ENCODE data around the gene ACSF2.

ACSF2 gene

DNA sequence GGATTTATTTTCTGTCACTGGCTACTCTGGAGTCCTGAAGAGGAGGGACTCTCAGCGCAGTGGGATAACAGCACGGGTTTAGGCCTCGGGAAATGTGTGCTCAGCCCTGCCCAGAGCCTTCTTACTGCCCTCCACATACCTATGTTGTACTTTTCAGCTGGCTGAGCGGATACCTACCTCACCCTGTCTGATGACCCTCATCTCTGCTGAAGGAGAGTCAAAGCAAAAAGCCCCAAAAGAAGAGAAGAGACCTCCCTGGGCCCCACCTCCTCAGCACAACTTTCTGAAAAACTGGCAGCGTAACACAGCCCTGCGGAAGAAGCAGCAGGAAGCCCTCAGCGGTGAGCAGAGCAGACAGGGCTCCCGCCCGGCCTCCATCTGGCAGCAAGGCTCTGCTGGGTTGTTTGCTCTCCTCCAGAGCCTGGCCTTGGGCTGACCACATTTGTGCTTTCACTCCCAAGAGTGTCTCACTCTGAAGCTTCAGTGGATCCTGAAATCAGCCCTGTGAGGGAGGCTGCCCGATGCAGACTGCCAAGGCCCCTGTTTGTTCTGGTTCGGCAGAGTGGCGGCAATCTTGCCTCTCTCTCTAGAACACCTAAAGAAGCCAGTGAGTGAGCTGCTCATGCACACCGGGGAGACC, 92.5 kb downstream of the ACSF2 start:
- no peaks in the 10 kb centered on the region for H3K9me3 ChIP-seq (ENCODE audit: control insufficient read depth, low read length)

DNA sequence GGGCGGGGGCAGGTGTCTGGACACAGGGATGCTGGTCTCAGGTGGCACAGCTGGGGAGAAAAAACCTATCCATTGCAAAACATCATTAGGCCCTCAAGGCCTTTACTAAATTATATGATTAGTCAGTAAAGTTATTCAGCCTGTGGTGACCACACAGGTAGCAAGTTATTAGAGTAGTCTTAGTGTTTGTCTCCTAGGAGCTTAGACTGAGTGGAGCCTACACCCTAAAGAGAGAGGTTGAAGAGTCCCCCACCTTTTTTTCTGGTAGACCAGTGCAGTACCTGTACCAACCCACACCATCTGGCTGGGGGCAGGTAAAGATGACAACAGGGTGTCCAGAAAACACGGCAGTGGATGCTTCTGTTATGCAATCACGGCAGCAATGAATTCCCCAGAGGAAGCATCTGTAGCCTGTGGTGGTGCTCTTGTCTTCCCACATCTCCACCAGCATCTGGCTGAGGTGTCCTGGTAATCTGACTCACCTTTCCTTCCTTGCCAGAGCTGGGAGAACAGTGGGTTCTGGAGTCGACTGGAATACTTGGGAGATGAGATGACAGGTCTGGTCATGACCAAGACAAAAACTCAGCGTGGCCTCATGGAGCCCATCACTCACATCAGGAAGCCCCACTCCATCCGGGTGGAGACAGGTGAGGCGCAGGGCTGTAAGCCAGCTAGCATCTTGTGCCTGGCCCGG, 93.3 kb downstream of the ACSF2 start:
- TF ChIP-seq, protein P1, sequence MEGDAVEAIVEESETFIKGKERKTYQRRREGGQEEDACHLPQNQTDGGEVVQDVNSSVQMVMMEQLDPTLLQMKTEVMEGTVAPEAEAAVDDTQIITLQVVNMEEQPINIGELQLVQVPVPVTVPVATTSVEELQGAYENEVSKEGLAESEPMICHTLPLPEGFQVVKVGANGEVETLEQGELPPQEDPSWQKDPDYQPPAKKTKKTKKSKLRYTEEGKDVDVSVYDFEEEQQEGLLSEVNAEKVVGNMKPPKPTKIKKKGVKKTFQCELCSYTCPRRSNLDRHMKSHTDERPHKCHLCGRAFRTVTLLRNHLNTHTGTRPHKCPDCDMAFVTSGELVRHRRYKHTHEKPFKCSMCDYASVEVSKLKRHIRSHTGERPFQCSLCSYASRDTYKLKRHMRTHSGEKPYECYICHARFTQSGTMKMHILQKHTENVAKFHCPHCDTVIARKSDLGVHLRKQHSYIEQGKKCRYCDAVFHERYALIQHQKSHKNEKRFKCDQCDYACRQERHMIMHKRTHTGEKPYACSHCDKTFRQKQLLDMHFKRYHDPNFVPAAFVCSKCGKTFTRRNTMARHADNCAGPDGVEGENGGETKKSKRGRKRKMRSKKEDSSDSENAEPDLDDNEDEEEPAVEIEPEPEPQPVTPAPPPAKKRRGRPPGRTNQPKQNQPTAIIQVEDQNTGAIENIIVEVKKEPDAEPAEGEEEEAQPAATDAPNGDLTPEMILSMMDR (IDR thresholded peaks at IDR 0.05): no peak
- H3K4me3 ChIP-seq (ENCODE audit: low read depth, low read length): no peak overlapping the region
- H2AFZ ChIP-seq: no peak overlapping the region
- peaks cover 17% of the 10 kb centered on the region for H3K4me1 ChIP-seq
- H3K79me2 ChIP-seq: no peaks in the 10 kb centered on the region
- H3K36me3 ChIP-seq (ENCODE audit: control insufficient read depth, insufficient read depth, low read length): no peaks in the 10 kb centered on the region
- no peak overlapping the region for H3K27ac ChIP-seq
- H3K4me2 ChIP-seq (ENCODE audit: low read length): no peak overlapping the region
- H3K27me3 ChIP-seq (ENCODE audit: control insufficient read depth, insufficient read depth, low read length): no peaks in the 10 kb centered on the region
- H3K9ac ChIP-seq: no peak overlapping the region
- H3K9me3 ChIP-seq (ENCODE audit: control insufficient read depth, low read length): no peaks in the 10 kb centered on the region

More for the DNA sequence above, 92.5 kb downstream of the ACSF2 start:
- Histone ChIP-seq H3K79me2 (no peaks in the 10 kb centered on the region), H2AFZ (no peak overlapping the region), H3K4me1 (peaks cover 19% of the 10 kb centered on the region), H3K4me2 (ENCODE audit: low read length) (no peak overlapping the region), H3K27ac (no peak overlapping the region), H3K4me3 (ENCODE audit: low read depth, low read length) (no peak overlapping the region), H3K36me3 (ENCODE audit: control insufficient read depth, insufficient read depth, low read length) (no peaks in the 10 kb centered on the region), H3K27me3 (ENCODE audit: control insufficient read depth, insufficient read depth, low read length) (no peaks in the 10 kb centered on the region), H3K9ac (no peak overlapping the region)
- TF ChIP-seq, protein P1 (IDR thresholded peaks at IDR 0.05): no peak

DNA sequence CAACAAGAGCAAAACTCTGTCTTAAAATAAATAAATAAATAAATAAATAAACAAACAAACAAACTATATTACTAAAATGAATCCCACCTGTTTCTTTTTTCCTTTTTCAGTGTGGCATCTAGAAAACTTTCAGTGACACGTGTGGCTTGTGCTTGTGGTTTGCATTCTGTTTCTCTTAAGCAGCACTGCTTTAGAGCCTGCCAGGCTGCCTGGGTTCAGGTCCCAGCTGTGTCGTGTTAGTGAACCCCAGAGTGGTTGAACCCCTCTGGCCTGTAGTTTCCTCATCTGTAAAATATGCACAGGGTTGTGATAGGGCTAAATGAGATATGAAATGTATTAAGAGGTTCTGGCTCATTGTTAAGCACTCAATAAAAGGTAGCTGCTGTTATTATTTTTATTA, 94.5 kb downstream of the ACSF2 start:
- no peak overlapping the region for H3K9ac ChIP-seq
- no peak overlapping the region for H2AFZ ChIP-seq
- no peaks in the 10 kb centered on the region for H3K79me2 ChIP-seq
- H3K9me3 ChIP-seq (ENCODE audit: control insufficient read depth, low read length): no peaks in the 10 kb centered on the region
- TF ChIP-seq, protein P1 (IDR thresholded peaks at IDR 0.05): no peak
- H3K27me3 ChIP-seq (ENCODE audit: control insufficient read depth, insufficient read depth, low read length): no peaks in the 10 kb centered on the region
- no peak overlapping the region for H3K4me3 ChIP-seq (ENCODE audit: low read depth, low read length)
- H3K4me1 ChIP-seq: peaks cover 5% of the 10 kb centered on the region
- no peak overlapping the region for H3K4me2 ChIP-seq (ENCODE audit: low read length)
- no peaks in the 10 kb centered on the region for H3K36me3 ChIP-seq (ENCODE audit: control insufficient read depth, insufficient read depth, low read length)
- no peak overlapping the region for H3K27ac ChIP-seq

DNA sequence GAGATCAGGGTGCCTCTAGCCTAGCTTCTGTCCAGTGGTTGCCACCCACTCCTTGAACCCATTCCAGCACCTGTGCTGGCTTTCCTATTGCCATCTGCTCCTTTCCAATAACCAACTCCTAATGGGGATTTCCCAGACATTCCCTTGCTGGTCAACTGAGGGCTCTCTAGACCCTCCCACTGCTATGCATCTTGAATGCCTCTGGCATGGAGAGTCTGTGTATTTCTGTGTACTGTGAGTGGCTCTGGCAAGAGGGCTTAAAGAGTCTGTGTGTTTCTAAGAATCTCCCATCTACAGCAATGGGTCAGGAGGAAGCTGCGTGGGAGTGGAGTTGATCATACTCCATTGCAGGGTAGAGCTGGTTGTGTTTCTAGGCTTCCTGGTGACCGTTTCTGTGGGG, 95.5 kb downstream of the ACSF2 start:
- Histone ChIP-seq H3K79me2 (no peaks in the 10 kb centered on the region), H3K36me3 (ENCODE audit: control insufficient read depth, insufficient read depth, low read length) (no peaks in the 10 kb centered on the region), H3K4me1 (no peaks in the 10 kb centered on the region), H3K27ac (no peak overlapping the region), H3K27me3 (ENCODE audit: control insufficient read depth, insufficient read depth, low read length) (no peaks in the 10 kb centered on the region), H3K9me3 (ENCODE audit: control insufficient read depth, low read length) (no peaks in the 10 kb centered on the region), H3K4me2 (ENCODE audit: low read length) (no peak overlapping the region), H2AFZ (no peak overlapping the region), H3K9ac (no peak overlapping the region), H3K4me3 (ENCODE audit: low read depth, low read length) (no peak overlapping the region)
- TF ChIP-seq, protein P1 (IDR thresholded peaks at IDR 0.05): no peak

DNA sequence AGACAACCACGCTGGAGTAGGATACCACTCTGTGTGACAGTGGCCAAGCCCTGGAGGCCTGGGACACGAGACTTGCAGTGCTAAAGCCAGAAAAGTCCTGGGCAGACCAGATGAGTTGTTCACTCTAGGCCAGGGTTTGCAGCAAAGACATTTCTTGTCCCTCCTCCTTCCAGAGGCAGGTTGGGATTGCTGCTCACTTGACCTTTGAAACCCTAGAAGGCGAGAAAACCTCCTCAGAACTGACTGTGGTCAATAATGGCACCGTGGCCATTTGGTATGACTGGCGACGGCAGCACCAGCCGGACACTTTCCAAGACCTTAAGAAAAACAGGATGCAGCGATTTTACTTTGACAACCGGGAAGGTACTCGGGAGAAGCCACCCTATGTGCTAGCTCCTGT, 96.7 kb downstream of the ACSF2 start:
- Histone ChIP-seq H3K4me3 (ENCODE audit: low read depth, low read length) (no peak overlapping the region), H3K79me2 (no peaks in the 10 kb centered on the region), H3K4me2 (ENCODE audit: low read length) (no peak overlapping the region), H3K27ac (no peak overlapping the region), H3K4me1 (no peaks in the 10 kb centered on the region), H2AFZ (no peak overlapping the region), H3K9me3 (ENCODE audit: control insufficient read depth, low read length) (no peaks in the 10 kb centered on the region), H3K9ac (no peak overlapping the region), H3K27me3 (ENCODE audit: control insufficient read depth, insufficient read depth, low read length) (no peaks in the 10 kb centered on the region), H3K36me3 (ENCODE audit: control insufficient read depth, insufficient read depth, low read length) (no peaks in the 10 kb centered on the region)
- TF ChIP-seq, protein P1 (IDR thresholded peaks at IDR 0.05): no peak

Data from parathyroid adenoma (tissue), 2 donors.